ENCODE measurements around the gene TMEM150B. TPM values are rescaled to one million over a fixed set of nuclear protein-coding genes. Genes with fewer than 3 reads are reported as not detected.

The TMEM150B gene
- total and polyA plus RNA-seq, 12 donors = 0.11 to 20.8 (median 5.4) TPM

DNA sequence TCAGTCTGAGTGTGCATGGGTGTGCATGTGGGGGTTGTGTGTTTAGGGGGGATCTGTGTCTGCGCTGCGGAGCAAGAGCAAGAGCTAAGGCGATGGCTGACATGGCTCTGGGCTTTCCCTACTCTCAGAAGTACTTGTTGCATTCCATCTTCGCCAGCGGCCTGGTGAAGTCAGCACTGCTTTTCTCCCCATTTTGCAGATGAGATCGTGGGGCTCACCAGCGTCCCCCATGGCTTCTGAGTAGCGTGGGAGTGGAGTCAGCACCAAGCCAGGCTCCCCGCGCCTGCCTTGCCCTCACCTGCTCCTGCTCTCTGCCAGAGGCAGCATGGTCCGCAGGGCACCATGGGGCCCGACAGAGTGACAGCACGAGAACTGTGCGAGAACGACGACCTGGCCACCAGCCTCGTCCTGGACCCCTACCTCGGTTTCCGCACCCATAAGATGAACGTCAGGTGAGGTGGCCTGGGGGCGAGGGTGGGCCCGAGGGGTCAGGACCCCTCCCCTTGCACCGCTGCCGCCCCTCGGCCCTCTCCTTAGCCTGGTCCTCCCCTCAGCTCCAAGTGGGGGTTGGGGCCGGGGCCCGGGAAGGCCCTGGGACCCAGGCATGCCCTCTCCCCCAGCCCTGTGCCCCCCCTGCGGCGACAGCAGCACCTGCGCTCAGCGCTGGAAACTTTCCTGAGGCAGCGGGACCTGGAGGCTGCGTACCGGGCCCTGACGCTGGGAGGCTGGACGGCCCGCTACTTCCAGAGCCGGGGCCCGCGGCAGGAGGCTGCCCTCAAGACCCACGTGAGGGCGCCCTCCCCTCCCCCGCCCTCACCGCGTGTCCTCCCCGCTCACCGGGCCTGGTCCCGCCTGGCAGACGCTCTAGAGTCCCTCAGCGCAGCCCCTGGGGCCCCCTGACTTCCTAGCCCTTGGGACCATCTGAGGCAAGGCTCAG lies 16.7 kb upstream of the TMEM150B start:
- intact Hi-C loops (cut with DNase I) = no loop called here
- peaks cover 14 to 15% of the 10 kb centered on the region in 2 donors for H3K4me1 ChIP-seq (replicated peaks in 1 of 2)
- TF ChIP-seq POLR2A (IDR thresholded peaks at IDR 0.05) (no peak), CTCF (IDR thresholded peaks at IDR 0.05) (no peak)
- no peaks in the 10 kb centered on the region for H3K27me3 ChIP-seq
- H3K27ac ChIP-seq = no peak overlapping the region
- H3K36me3 ChIP-seq (replicated peaks in 1 of 2) = peaks cover 0 to 21% of the 10 kb centered on the region in 2 donors
- H3K4me3 ChIP-seq = peak overlapping the region in 1 of 4 donors; percentile 66
- 77 to 93% (median 87%) methylated on average over 16 to 50 of the region's 50 CpGs for WGBS, 4 donors
- H3K9me3 ChIP-seq (replicated peaks in 1 of 3) = no peaks in the 10 kb centered on the region
- DNase-seq = no peak

- TF ChIP-seq CTCF (IDR thresholded peaks at IDR 0.05) (no peak), POLR2A (IDR thresholded peaks at IDR 0.05) (no peak)
- Histone ChIP-seq H3K27ac (no peak overlapping the region), H3K4me1 (replicated peaks in 1 of 2) (peaks cover 14 to 15% of the 10 kb centered on the region in 2 donors), H3K4me3 (peak overlapping the region in 2 of 4 donors; percentile 66 to 70), H3K27me3 (no peaks in the 10 kb centered on the region), H3K9me3 (replicated peaks in 1 of 3) (no peaks in the 10 kb centered on the region), H3K36me3 (replicated peaks in 1 of 2) (peaks cover 0 to 21% of the 10 kb centered on the region in 2 donors)
- intact Hi-C loops (cut with DNase I) = no loop called here
- peak; percentile 70 to 86 (median 81) for DNase-seq
- 0 to 5% (median 2%) methylated on average over 3 to 15 of the region's 15 CpGs for WGBS, 4 donors
Observed at GRCh38 chr19:55341171-55341588, 16.0 kb upstream of the TMEM150B start.

DNA sequence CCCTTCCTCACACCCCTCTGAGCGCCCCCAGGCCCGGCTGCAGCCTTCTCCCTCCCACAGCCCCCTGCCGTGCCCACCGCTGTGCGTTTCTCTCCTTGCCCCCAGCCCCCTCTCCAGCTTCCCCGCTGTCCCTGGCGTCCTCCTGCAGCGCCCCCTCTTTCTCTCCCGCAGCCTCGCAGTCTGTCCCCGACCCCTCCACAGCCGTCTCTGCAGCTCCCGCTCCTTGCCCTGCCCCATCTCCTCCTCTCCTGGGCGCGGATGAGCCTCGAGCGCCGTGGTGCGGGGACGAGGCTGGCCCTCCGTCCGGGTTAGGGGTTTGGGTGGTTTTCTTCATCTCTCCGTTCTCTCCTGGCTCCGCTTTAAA lies 15.6 kb upstream of the TMEM150B start:
- intact Hi-C loops (cut with DNase I) = no loop called here
- no peaks in the 10 kb centered on the region for H3K27me3 ChIP-seq
- no peak overlapping the region for H3K27ac ChIP-seq
- H3K4me3 ChIP-seq = peak overlapping the region; percentile 54 to 83 (median 68)
- TF ChIP-seq POLR2A (IDR thresholded peaks at IDR 0.05) = no peak
- no peak for TF ChIP-seq CTCF (IDR thresholded peaks at IDR 0.05)
- 1 to 4% (median 2%) methylated on average over 12 to 24 of the region's 24 CpGs for WGBS, 4 donors
- no peaks in the 10 kb centered on the region for H3K9me3 ChIP-seq (replicated peaks in 1 of 3)
- DNase-seq = peak in 2 of 7 donors; percentile 15 to 36
- H3K36me3 ChIP-seq (replicated peaks in 1 of 2) = peaks cover 0 to 21% of the 10 kb centered on the region in 2 donors
- H3K4me1 ChIP-seq (replicated peaks in 1 of 2) = peaks cover 14 to 15% of the 10 kb centered on the region in 2 donors

DNA sequence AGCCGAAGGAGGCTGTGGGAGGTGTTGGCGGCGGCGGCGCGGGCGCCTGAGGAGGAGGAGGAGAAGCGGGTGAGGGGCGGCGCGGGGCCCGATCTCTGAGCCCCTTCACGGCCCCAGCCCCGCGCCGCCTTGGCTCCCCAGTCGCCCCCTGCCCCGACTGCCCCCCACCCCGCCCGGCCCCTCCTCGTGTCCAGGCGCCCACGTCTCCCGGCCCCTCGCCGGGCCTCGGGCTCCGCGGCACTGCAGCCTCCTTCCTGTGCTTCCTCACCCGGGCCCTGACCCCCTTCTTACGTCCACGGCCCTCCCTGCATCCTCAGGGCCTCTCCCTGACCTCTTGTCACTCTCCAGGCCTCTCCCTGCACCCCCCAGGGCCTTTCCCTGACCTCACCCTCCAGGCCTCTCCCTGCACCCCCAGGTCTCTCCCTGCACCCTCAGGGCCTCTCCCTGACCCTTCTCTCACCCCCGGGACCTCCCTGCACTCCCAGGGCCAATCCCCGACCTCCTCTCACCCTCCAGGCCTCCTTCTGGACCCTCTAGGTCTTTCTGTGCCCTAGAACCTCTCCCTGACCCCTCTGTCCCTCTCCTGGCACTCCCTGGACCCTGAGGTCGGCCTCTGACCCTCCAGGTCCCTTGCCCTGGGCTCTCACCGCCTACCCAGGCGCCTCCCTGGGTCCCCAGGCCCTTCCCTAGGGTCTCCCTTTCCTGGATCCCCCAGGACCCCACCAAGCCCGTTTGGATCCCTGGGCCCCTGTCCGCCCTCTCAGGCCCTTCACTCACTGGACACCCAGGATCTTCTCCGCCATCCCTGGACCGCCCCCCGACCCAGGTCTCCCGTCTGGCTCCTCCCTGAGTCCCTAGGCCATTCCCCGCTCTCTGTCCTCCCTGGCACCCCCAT lies 15.0 kb upstream of the TMEM150B start:
- WGBS, 4 donors = 5 to 9% (median 5%) methylated on average over 15 to 41 of the region's 44 CpGs
- H3K27me3 ChIP-seq = no peaks in the 10 kb centered on the region
- peak overlapping the region; percentile 54 to 83 (median 68) for H3K4me3 ChIP-seq
- H3K36me3 ChIP-seq (replicated peaks in 1 of 2) = peaks cover 0 to 21% of the 10 kb centered on the region in 2 donors
- H3K27ac ChIP-seq = peak overlapping the region in 4 of 5 donors; percentile 65 to 92 (median 73)
- TF ChIP-seq CTCF (IDR thresholded peaks at IDR 0.05) (no peak), POLR2A (IDR thresholded peaks at IDR 0.05) (peak in 1 of 2 donors; percentile 89)
- intact Hi-C loops (cut with DNase I) = no loop called here
- H3K9me3 ChIP-seq (replicated peaks in 1 of 3) = no peaks in the 10 kb centered on the region
- peak in 5 of 7 donors; percentile 34 to 63 (median 53) for DNase-seq
- H3K4me1 ChIP-seq (replicated peaks in 1 of 2) = peaks cover 14 to 15% of the 10 kb centered on the region in 2 donors

Data from adrenal gland (tissue), 12 donors.